ENCODE results near the gene OR51M1. TPM values are rescaled to one million over a fixed set of nuclear protein-coding genes. Genes with fewer than 3 reads are reported as not detected.
A peak's percentile ranks its signal among the peaks of the same experiment; 100 is the strongest.

OR51M1 gene
- total and polyA plus RNA-seq, 9 of the 15 experiments (the other 6 are each of a cell fraction or from before 2014, with no cell fraction given) = 0.01 to 0.18 (median 0.04) TPM; not detected in 6

GRCh38 chr11:5349550-5349949 lies 34.1 kb upstream of the OR51M1 start:
- Histone ChIP-seq H3K27me3 (ENCODE audit: control insufficient read depth in 2 of 2, insufficient read depth in 2 of 2, low read length in 2 of 2) (no peaks in the 10 kb centered on the region), H3K4me3 (no peak overlapping the region), H3K9me3 (replicated peaks; ENCODE audit: control insufficient read depth, insufficient read depth, low read depth, low read length) (no peaks in the 10 kb centered on the region), H3K36me3 (ENCODE audit: control insufficient read depth, insufficient read depth, low read length) (peaks cover 79% of the 10 kb centered on the region), H2AFZ (ENCODE audit: low read depth, low read length) (no peak overlapping the region), H3K79me2 (ENCODE audit: control insufficient read depth, insufficient read depth, low read length) (peaks cover 58% of the 10 kb centered on the region), H3K9ac (ENCODE audit: insufficient read depth in 1 of 2, low read depth in 2 of 2, low read length in 2 of 2) (no peak overlapping the region), H4K20me1 (replicated peaks; ENCODE audit: control insufficient read depth, insufficient read depth, low read length) (no peaks in the 10 kb centered on the region), H3K4me1 (replicated peaks in 1 of 2; ENCODE audit: control insufficient read depth in 2 of 2, insufficient read depth in 2 of 2, low read length in 2 of 2) (peaks cover 0 to 3% of the 10 kb centered on the region in 2 experiments; a peak in 2 of 5 replicates), H3K4me2 (ENCODE audit: insufficient read depth, low read length) (no peak overlapping the region), H3K9me1 (ENCODE audit: control insufficient read depth, insufficient read depth, low read length) (no peaks in the 10 kb centered on the region), H3K27ac (ENCODE audit: extremely low read depth, low read depth, low read length) (no peak overlapping the region)
- ChIA-PET POLR2A (no interaction called here), CTCF (ENCODE audit: low intra/inter-chr PET ratio) (no interaction called here)
- FAIRE-seq (no peak), ATAC-seq (no peak), DNase-seq (ENCODE audit: extremely low read depth in 1 of 4, low spot score in 3 of 4) (no peak)
- in situ Hi-C loops (cut with MboI) (no loop called here), intact Hi-C loops (cut with micrococcal nuclease) (no loop called here)
- TF ChIP-seq GABPB2 (CRISPR knock-in tag; conservative IDR thresholded peaks at IDR 0.05) (no peak), CEBPG (CRISPR knock-in tag; IDR thresholded peaks at IDR 0.05) (no peak), CEBPG (tag; conservative IDR thresholded peaks at IDR 0.05 in 1 of 2, IDR thresholded peaks at IDR 0.05 in 1 of 2) (0 out of 4 replicates have a peak, but pooled peaks of 1 of the 2 experiments have one; percentile 14)
- no TSS peak for BruUV-seq (replicated peaks)
- WGBS (ENCODE audit: insufficient coverage, low coverage, missing lambda C conversion rate) = 67% methylated on average over 1 of the region's 1 CpG

- H3K27ac ChIP-seq (ENCODE audit: extremely low read depth, low read depth, low read length) = no peak within 1 kb of the TSS
- POLR2A ChIA-PET = interaction anchor here (1.2 kb wide), 1 partner anchor 22 kb away, joined by 3 read pairs; no protein-coding TSS in a partner anchor
- in situ Hi-C loops (cut with MboI) (no loop called here), intact Hi-C loops (cut with micrococcal nuclease) (no loop called here)
- H3K79me2 ChIP-seq (ENCODE audit: control insufficient read depth, insufficient read depth, low read length) = peaks cover 67% of the 10 kb centered on the region
- H3K9me1 ChIP-seq (ENCODE audit: control insufficient read depth, insufficient read depth, low read length) = no peaks in the 10 kb centered on the region
- no peak for FAIRE-seq
- H3K9ac ChIP-seq (ENCODE audit: insufficient read depth in 1 of 2, low read depth in 2 of 2, low read length in 2 of 2) = no peak within 1 kb of the TSS
- no peaks in the 10 kb centered on the region for H4K20me1 ChIP-seq (replicated peaks; ENCODE audit: control insufficient read depth, insufficient read depth, low read length)
- WGBS (ENCODE audit: insufficient coverage, low coverage, missing lambda C conversion rate) = 69% methylated on average over 1 of the region's 1 CpG
- no peaks in the 10 kb centered on the region; a peak in 2 of 5 replicates for H3K4me1 ChIP-seq (replicated peaks in 1 of 2; ENCODE audit: control insufficient read depth in 2 of 2, insufficient read depth in 2 of 2, low read length in 2 of 2)
- H3K4me2 ChIP-seq (ENCODE audit: insufficient read depth, low read length) = no peak within 1 kb of the TSS
- no TSS peak for BruUV-seq (replicated peaks)
- no peak within 1 kb of the TSS for H2AFZ ChIP-seq (ENCODE audit: low read depth, low read length)
- H3K9me3 ChIP-seq (replicated peaks; ENCODE audit: control insufficient read depth, insufficient read depth, low read depth, low read length) = no peaks in the 10 kb centered on the region
- H3K4me3 ChIP-seq = no peak within 1 kb of the TSS
- DNase-seq (ENCODE audit: extremely low read depth in 1 of 4, low spot score in 3 of 4) = no peak
- ATAC-seq = no peak
- peaks cover 74% of the 10 kb centered on the region for H3K36me3 ChIP-seq (ENCODE audit: control insufficient read depth, insufficient read depth, low read length)
- no peaks in the 10 kb centered on the region for H3K27me3 ChIP-seq (ENCODE audit: control insufficient read depth in 2 of 2, insufficient read depth in 2 of 2, low read length in 2 of 2)
- CTCF ChIA-PET (ENCODE audit: low intra/inter-chr PET ratio) = no interaction called here
- TF ChIP-seq NUFIP1 (IDR thresholded peaks at IDR 0.05; ENCODE audit: partially characterized antibody) = no peak
- TF ChIP-seq ZNF609 (CRISPR knock-in tag; IDR thresholded peaks at IDR 0.05; ENCODE audit: borderline replicate concordance) = no peak
- no peak for TF ChIP-seq ZFP30 (CRISPR knock-in tag; IDR thresholded peaks at IDR 0.05; ENCODE audit: borderline replicate concordance)
- TF ChIP-seq PREB (CRISPR knock-in tag; IDR thresholded peaks at IDR 0.05) = no peak
- no peak for TF ChIP-seq ZC3H8 (IDR thresholded peaks at IDR 0.05)
- no peak for TF ChIP-seq HOXB6 (CRISPR knock-in tag; IDR thresholded peaks at IDR 0.05; ENCODE audit: borderline replicate concordance)
Measured at GRCh38 chr11:5351208-5351607, 32.4 kb upstream of the OR51M1 start, which contains the start of gene OR51B6. OR51B6 (plus strand) TSS chr11:5351508; CDS start chr11:5351508, 0 bp downstream.

Data from K562 (cell line).